NT2/D1 (cell line): ENCODE data around the gene CD248.
A peak's percentile ranks its signal among the peaks of the same experiment; 100 is the strongest.
"Not testable (repeated sequence)": the region's sequence is repeated elsewhere in the genome, so short reads cannot be mapped to it uniquely, and the experiment has no call there.

Experiments
- DNase-seq: peaks from one replicate; pipeline ENCODE4 v3.0.0-alpha.2; 2011; ENCODE audit warnings: low read depth, low spot score
- H3K27me3 ChIP-seq: 2 replicates; pipeline ENCODE4 v1.6.0; 2011; ENCODE audit warnings: mild to moderate bottlenecking; ENCODE audit not compliant: insufficient read length, insufficient read depth
- H3K36me3 ChIP-seq: 2 replicates; pipeline ENCODE4 v1.6.1; 2011; ENCODE audit warnings: mild to moderate bottlenecking, low read length, mixed read lengths; ENCODE audit not compliant: insufficient read depth, insufficient read length
- H3K4me1 ChIP-seq: 2 replicates; pipeline ENCODE4 v1.5.1; 2011; ENCODE audit not compliant: insufficient read depth, insufficient read length
- H3K4me3 ChIP-seq: 2 replicates; pipeline ENCODE4 v1.5.1; 2011; ENCODE audit warnings: low read depth; ENCODE audit not compliant: insufficient read length
- H3K9ac ChIP-seq: 2 replicates; pipeline ENCODE4 v1.6.0; 2011; ENCODE audit warnings: low read depth; ENCODE audit not compliant: insufficient read length
- H3K9me3 ChIP-seq: 2 replicates; pipeline ENCODE4 v1.5.1; 2011; ENCODE audit warnings: mild to moderate bottlenecking, low read length; ENCODE audit not compliant: insufficient read depth
- SUZ12 ChIP-seq: IDR thresholded peaks from 2 replicates; pipeline ENCODE4 v1.6.1; 2011; ENCODE audit not compliant: insufficient read length, insufficient read depth; ENCODE audit errors: extremely low read depth
- YY1 ChIP-seq: IDR thresholded peaks from 2 replicates; pipeline ENCODE4 v1.6.1; 2011; ENCODE audit not compliant: insufficient read length, insufficient read depth
- ZNF274 ChIP-seq: IDR thresholded peaks from 2 replicates; pipeline ENCODE4 v1.6.1; 2011; ENCODE audit warnings: mild to moderate bottlenecking, low read depth, low read length

CD248 gene

GRCh38 chr11:66280428-66280827 lies 36.4 kb downstream of the CD248 start:
- H3K9ac ChIP-seq = no peak overlapping the region
- DNase-seq = no peak
- TF ChIP-seq ZNF274 (no peak), YY1 (no peak), SUZ12 (no peak)
- peaks cover 27% of the 10 kb centered on the region for H3K4me1 ChIP-seq
- H3K36me3 ChIP-seq = peaks cover 38% of the 10 kb centered on the region
- no peaks in the 10 kb centered on the region for H3K9me3 ChIP-seq
- H3K4me3 ChIP-seq = no peak overlapping the region
- no peaks in the 10 kb centered on the region for H3K27me3 ChIP-seq

DNA sequence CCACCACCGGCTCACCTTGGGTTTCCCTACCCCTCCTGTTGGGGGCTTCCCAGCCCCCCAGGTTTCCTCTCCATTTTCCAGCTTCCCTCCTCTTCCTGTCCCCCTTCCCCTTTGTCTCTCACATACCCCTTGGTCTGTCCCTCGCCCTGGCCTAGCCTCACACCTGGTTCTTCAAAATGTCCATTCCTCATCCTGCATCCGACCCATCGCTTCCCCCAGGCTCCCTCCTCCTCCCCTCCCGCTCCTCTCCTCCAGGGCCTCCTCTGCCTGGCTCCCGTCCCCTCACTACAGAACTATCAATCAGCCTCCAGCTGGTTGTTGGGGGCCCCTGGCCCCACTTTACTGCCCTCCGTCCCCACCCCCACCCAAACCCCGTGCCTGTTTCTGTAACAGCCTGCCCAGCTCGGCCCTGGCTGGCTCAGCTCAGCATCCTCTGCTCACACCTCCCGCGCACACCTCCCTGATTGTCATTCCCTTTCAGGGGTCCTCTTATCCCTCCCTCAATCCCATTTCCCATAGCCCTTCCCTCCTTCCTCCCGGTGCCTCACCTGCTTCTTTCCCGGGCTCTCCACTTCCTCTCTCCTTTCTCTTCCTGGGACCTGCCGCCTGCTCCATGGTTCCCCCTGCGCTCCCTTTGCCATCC lies 37.6 kb downstream of the CD248 start:
- Histone ChIP-seq H3K4me3 (peak overlapping the region; percentile 8), H3K9ac (peak overlapping the region; percentile 21)
- DNase-seq = no peak

DNA sequence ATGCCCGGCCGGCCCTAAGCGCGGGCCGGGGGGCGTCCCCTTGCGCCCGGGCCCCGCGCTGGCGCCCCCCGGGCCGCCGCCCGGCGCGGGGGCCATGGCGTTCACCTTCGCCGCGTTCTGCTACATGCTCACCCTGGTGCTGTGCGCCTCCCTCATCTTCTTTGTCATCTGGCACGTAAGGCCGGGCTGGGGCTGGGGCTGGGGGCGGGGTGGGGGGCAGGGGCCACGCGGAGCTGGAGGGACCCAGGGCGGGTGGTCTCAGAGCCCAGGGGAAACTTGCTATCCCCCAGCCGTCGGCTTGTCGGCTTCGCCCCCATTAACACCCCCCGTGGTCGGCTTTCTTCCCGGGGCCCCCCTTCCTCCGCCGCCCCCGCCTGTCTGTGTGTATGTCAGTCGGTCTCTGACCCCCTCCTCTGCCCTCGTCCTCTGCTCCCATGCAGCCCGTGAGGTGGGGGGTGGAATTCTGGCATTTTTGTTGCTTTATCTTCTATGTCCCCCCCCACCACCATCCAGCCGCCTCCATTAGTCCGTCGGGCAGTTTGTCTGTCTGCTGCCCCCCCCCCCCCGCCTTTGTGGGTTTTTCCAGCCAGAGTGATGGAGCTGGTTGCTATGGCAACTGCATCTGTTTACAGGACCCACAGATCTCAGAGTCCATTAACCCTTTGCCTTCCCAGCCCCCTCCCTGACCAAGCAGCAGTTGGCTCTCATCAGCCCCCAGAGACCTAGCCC lies 38.3 kb downstream of the CD248 start:
- Histone ChIP-seq H3K4me3 (peak overlapping the region; percentile 46), H3K9me3 (no peaks in the 10 kb centered on the region), H3K9ac (peak overlapping the region; percentile 67), H3K36me3 (peaks cover 39% of the 10 kb centered on the region), H3K4me1 (peaks cover 26% of the 10 kb centered on the region), H3K27me3 (no peaks in the 10 kb centered on the region)
- TF ChIP-seq ZNF274 (no peak), YY1 (no peak), SUZ12 (no peak)
- DNase-seq = no peak

More for the DNA sequence above, 37.6 kb downstream of the CD248 start:
- Histone ChIP-seq H3K9me3 (no peaks in the 10 kb centered on the region), H3K27me3 (no peaks in the 10 kb centered on the region), H3K36me3 (peaks cover 36% of the 10 kb centered on the region), H3K4me1 (peaks cover 27% of the 10 kb centered on the region)
- TF ChIP-seq SUZ12 (no peak), ZNF274 (no peak), YY1 (no peak)

- TF ChIP-seq ZNF274 = no peak
- TF ChIP-seq YY1 = no peak
- TF ChIP-seq SUZ12 = no peak
- DNase-seq = no peak
- H3K4me3 ChIP-seq = peak within 1 kb of the TSS; percentile 46
- no peaks in the 10 kb centered on the region for H3K9me3 ChIP-seq
- H3K36me3 ChIP-seq = peaks cover 44% of the 10 kb centered on the region
- no peaks in the 10 kb centered on the region for H3K27me3 ChIP-seq
- peak within 1 kb of the TSS; percentile 67 for H3K9ac ChIP-seq
- peaks cover 20% of the 10 kb centered on the region for H3K4me1 ChIP-seq
These were observed 39.1 kb downstream of the CD248 start, which contains the start of gene CNIH2 for GRCh38 chr11:66277471-66278362. CNIH2 (plus strand) TSS chr11:66278175; CDS start chr11:66278457, 282 bp downstream.

DNA sequence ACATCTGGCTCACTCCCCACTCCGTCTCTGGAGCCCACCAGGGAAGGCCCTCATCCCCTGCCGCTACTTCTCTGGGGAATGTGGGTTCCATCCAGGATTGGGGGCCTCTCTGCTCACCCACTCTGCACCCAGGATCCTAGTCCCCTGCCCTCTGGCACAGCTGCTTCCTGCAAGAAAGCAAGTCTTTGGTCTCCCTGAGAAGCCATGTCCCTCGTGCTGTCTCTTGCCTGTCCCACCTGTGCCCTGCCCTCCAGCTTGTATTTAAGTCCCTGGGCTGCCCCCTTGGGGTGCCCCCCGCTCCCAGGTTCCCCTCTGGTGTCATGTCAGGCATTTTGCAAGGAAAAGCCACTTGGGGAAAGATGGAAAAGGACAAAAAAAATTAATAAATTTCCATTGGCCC lies 39.8 kb downstream of the CD248 start:
- H3K9ac ChIP-seq, H3K27me3 ChIP-seq, DNase-seq, H3K9me3 ChIP-seq, H3K4me3 ChIP-seq: not testable (repeated sequence)
- H3K36me3 ChIP-seq = peaks cover 50% of the 10 kb centered on the region
- peaks cover 19% of the 10 kb centered on the region for H3K4me1 ChIP-seq

- H3K9ac ChIP-seq, H3K9me3 ChIP-seq, H3K4me3 ChIP-seq, DNase-seq, H3K27me3 ChIP-seq: not testable (repeated sequence)
- H3K36me3 ChIP-seq = peaks cover 52% of the 10 kb centered on the region
- H3K4me1 ChIP-seq = peaks cover 15% of the 10 kb centered on the region
These were observed 40.2 kb downstream of the CD248 start for GRCh38 chr11:66276619-66277018.

- peaks cover 10% of the 10 kb centered on the region for H3K4me1 ChIP-seq
These were observed 40.7 kb downstream of the CD248 start for GRCh38 chr11:66275984-66276612.

More at GRCh38 chr11:66275984-66276612, 40.7 kb downstream of the CD248 start:
- TF ChIP-seq ZNF274 = no peak
- TF ChIP-seq YY1 = no peak
- no peak for TF ChIP-seq SUZ12
- Histone ChIP-seq H3K27me3 (no peaks in the 10 kb centered on the region), H3K36me3 (peaks cover 50% of the 10 kb centered on the region), H3K4me3 (no peak overlapping the region), H3K9me3 (no peaks in the 10 kb centered on the region), H3K9ac (no peak overlapping the region)
- DNase-seq = no peak
